Gastroesophageal sphincter (tissue), 3 donors: ENCODE data around the gene C5.

Source experiments
- EP300 ChIP-seq: sonication (generic); formaldehyde crosslinking; IDR thresholded peaks from one replicate; pipeline ENCODE4 v1.6.1; 2017; ENCODE audit warnings: antibody characterized with exemption, mild to moderate bottlenecking
- POLR2A ChIP-seq, 2 donors: fragments of 450-650 bp; IDR thresholded peaks; one replicate each; pipeline ENCODE4 v1.6.1; 2017; ENCODE audit warnings: antibody characterized with exemption in 2 of 2, mild to moderate bottlenecking in 2 of 2, moderate library complexity in 1 of 2
- POLR2AphosphoS5 ChIP-seq: sonication (generic); formaldehyde crosslinking; IDR thresholded peaks from one replicate; pipeline ENCODE4 v1.6.1; 2017; ENCODE audit warnings: antibody characterized with exemption
- TF ChIP-seq, protein P1 (sequence below), 4 experiments: fragments of 200-600 bp in 2 of 4; fragments of 450-650 bp in 2 of 4; sonication (generic) in 1 of 4; IDR thresholded peaks; one replicate each; pipeline ENCODE4 v1.5.1; 2017 to 2019; ENCODE audit warnings: antibody characterized with exemption in 4 of 4, mild to moderate bottlenecking in 2 of 4, moderate library complexity in 2 of 4

DNA sequence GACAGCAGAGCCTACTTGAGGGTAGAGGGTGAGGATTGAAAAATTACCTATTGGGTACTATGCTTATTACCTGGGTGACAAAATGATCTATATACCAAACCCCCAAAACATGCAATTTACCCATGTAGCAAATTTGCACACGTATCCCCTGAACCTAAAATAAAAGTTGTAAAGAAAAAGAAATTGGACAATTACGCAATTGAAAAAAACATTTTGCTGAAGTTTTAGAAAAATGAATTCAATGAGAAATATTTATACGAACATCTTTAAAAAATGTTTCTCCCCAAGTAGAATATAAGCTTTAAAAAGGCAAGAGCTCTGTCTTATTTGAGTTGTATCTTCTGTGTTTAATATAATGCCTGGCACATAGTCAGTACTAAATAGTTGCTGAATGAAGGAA, 93.2 kb downstream of the C5 start:
- TF ChIP-seq, protein P1, sequence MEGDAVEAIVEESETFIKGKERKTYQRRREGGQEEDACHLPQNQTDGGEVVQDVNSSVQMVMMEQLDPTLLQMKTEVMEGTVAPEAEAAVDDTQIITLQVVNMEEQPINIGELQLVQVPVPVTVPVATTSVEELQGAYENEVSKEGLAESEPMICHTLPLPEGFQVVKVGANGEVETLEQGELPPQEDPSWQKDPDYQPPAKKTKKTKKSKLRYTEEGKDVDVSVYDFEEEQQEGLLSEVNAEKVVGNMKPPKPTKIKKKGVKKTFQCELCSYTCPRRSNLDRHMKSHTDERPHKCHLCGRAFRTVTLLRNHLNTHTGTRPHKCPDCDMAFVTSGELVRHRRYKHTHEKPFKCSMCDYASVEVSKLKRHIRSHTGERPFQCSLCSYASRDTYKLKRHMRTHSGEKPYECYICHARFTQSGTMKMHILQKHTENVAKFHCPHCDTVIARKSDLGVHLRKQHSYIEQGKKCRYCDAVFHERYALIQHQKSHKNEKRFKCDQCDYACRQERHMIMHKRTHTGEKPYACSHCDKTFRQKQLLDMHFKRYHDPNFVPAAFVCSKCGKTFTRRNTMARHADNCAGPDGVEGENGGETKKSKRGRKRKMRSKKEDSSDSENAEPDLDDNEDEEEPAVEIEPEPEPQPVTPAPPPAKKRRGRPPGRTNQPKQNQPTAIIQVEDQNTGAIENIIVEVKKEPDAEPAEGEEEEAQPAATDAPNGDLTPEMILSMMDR (IDR thresholded peaks at IDR 0.05): no peak
- TF ChIP-seq POLR2AphosphoS5: no peak
- TF ChIP-seq POLR2A (IDR thresholded peaks at IDR 0.05): no peak
- no peak for TF ChIP-seq EP300
